H1 (cell line): ENCODE data around the gene CALHM3. TPM values are rescaled to one million over a fixed set of nuclear protein-coding genes. Genes with fewer than 3 reads are reported as not detected.

Source experiments
- CTCF ChIA-PET: fragments of 300-600 bp; sonication (Branson Sonifier 250); formaldehyde crosslinking; loops from one replicate; lab custom pipeline; 2021; ENCODE audit not compliant: partially characterized antibody; lab: Charles Lee
- POLR2A ChIA-PET: fragments of 300-600 bp; sonication (Branson Sonifier 250); formaldehyde crosslinking; loops from one replicate; lab custom pipeline; 2021; ENCODE audit warnings: inconsistent platforms; ENCODE audit not compliant: partially characterized antibody; lab: Charles Lee
- DNase-seq, 2 experiments: peaks; one replicate each; pipeline versions ENCODE4 v3.0.0 to v3.0.0-alpha.2; 2010 to 2022; ENCODE audit warnings: low spot score in 2 of 2, low read depth in 1 of 2, mixed read lengths in 1 of 2
- FAIRE-seq: peaks from 2 replicates; lab custom pipeline; 2011; peaks lifted over from hg19 to GRCh38; lab: Jason Lieb, UNC
- H2AFZ ChIP-seq: 2 replicates; pipeline ENCODE4 v1.8.1; 2012; ENCODE audit warnings: low read length, inconsistent platforms
- H2AK5ac ChIP-seq: 2 replicates; pipeline ENCODE4 v1.6.1; 2013; ENCODE audit warnings: low read depth, low read length
- H2BK120ac ChIP-seq: replicated peaks from 2 replicates; pipeline ENCODE3; 2013; ENCODE audit warnings: low read depth, low read length, inconsistent platforms
- H2BK12ac ChIP-seq: 2 replicates; pipeline ENCODE4 v1.6.1; 2013; ENCODE audit warnings: low read depth, low read length
- H2BK15ac ChIP-seq: 2 replicates; pipeline ENCODE4 v1.6.1; 2013; ENCODE audit warnings: low read length
- H2BK20ac ChIP-seq: 2 replicates; pipeline ENCODE4 v1.6.1; 2013; ENCODE audit warnings: low read length
- H2BK5ac ChIP-seq: 2 replicates; pipeline ENCODE4 v1.6.1; 2013; ENCODE audit warnings: low read depth, low read length
- H3K14ac ChIP-seq: 2 replicates; pipeline ENCODE4 v1.6.1; 2013; ENCODE audit warnings: inconsistent platforms; ENCODE audit not compliant: insufficient read length
- H3K18ac ChIP-seq: 2 replicates; pipeline ENCODE4 v1.6.1; 2013; ENCODE audit warnings: low read length; ENCODE audit errors: extremely low read depth
- H3K23ac ChIP-seq: 2 replicates; pipeline ENCODE4 v1.6.1; 2013; ENCODE audit warnings: inconsistent platforms; ENCODE audit not compliant: insufficient read length
- H3K23me2 ChIP-seq: 2 replicates; pipeline ENCODE4 v1.6.1; 2013; ENCODE audit warnings: low read depth, low read length
- H3K27ac ChIP-seq: 2 replicates; pipeline ENCODE4 v1.6.1; 2011; ENCODE audit warnings: low read depth, low read length, inconsistent platforms
- H3K27me3 ChIP-seq, 4 experiments: replicated peaks in 1 of 4; 1 replicate in 1 of 4; 2 replicates in 3 of 4; pipeline versions ENCODE4 v1.6.1 to v1.8.1; 2011 to 2013; ENCODE audit warnings: low read length in 3 of 4, mild to moderate bottlenecking in 3 of 4, inconsistent platforms in 2 of 4, mixed read lengths in 2 of 4, moderate library complexity in 1 of 4; ENCODE audit not compliant: control insufficient read depth in 3 of 4, insufficient read depth in 3 of 4; ENCODE audit errors: extremely low read depth in 1 of 4
- H3K36me3 ChIP-seq, 4 experiments: 2 replicates each; pipeline versions ENCODE4 v1.6.1 to v1.8.1; 2011 to 2013; ENCODE audit warnings: mild to moderate bottlenecking in 4 of 4, low read length in 3 of 4, moderate library complexity in 2 of 4, control low read depth in 1 of 4, inconsistent platforms in 1 of 4; ENCODE audit not compliant: insufficient read depth in 4 of 4, control insufficient read depth in 2 of 4
- H3K4ac ChIP-seq: replicated peaks from 2 replicates; pipeline ENCODE3; 2013; ENCODE audit warnings: low read length, low read depth, mixed read lengths, inconsistent platforms; ENCODE audit not compliant: insufficient read length
- H3K4me1 ChIP-seq, 4 experiments: replicated peaks in 1 of 4; 1 replicate in 1 of 4; 2 replicates in 3 of 4; pipeline versions ENCODE4 v1.6.1 to v1.8.1; 2011 to 2013; ENCODE audit warnings: low read length in 3 of 4, inconsistent platforms in 2 of 4, mixed read lengths in 1 of 4; ENCODE audit not compliant: insufficient read depth in 4 of 4, control insufficient read depth in 3 of 4
- H3K4me2 ChIP-seq, 2 experiments: 2 replicates each; pipeline versions ENCODE4 v1.6.1 to v1.8.1; 2011 to 2013; ENCODE audit warnings: low read depth in 2 of 2, low read length in 2 of 2, control low read depth in 1 of 2, inconsistent platforms in 1 of 2, mild to moderate bottlenecking in 1 of 2; ENCODE audit not compliant: insufficient read depth in 1 of 2
- H3K4me3 ChIP-seq, 4 experiments: fragments of 200-600, 300-600 bp in 1 of 4; sonication (generic), shearing (Covaris generic), sonication (Bioruptor Twin) in 1 of 4; 2 replicates each; pipeline versions ENCODE4 v1.5.1 to v1.8.1; 2011 to 2016; ENCODE audit warnings: low read length in 4 of 4, low read depth in 3 of 4, control low read depth in 2 of 4, inconsistent platforms in 2 of 4, mild to moderate bottlenecking in 2 of 4, mixed read lengths in 1 of 4, moderate library complexity in 1 of 4; ENCODE audit not compliant: insufficient read depth in 2 of 4; ENCODE audit errors: extremely low read depth in 1 of 4
- H3K56ac ChIP-seq: replicated peaks from 2 replicates; pipeline ENCODE3; 2013; ENCODE audit warnings: low read depth, mild to moderate bottlenecking, mixed read lengths, low read length, inconsistent platforms; ENCODE audit not compliant: insufficient read length
- H3K79me1 ChIP-seq: 2 replicates; pipeline ENCODE4 v1.6.1; 2013; ENCODE audit warnings: low read depth, low read length, control low read depth
- H3K79me2 ChIP-seq, 2 experiments: 2 replicates each; pipeline versions ENCODE4 v1.6.1 to v1.8.1; 2012 to 2013; ENCODE audit warnings: low read length in 2 of 2, mild to moderate bottlenecking in 2 of 2, inconsistent platforms in 1 of 2; ENCODE audit not compliant: insufficient read depth in 2 of 2, control insufficient read depth in 1 of 2
- H3K9ac ChIP-seq, 4 experiments: replicated peaks in 1 of 4; 1 replicate in 1 of 4; 2 replicates in 3 of 4; pipeline versions ENCODE4 v1.6.1 to v1.8.1; 2011 to 2013; ENCODE audit warnings: low read depth in 3 of 4, low read length in 3 of 4, control low read depth in 2 of 4, mild to moderate bottlenecking in 2 of 4, moderate library complexity in 2 of 4, inconsistent platforms in 1 of 4; ENCODE audit errors: extremely low read depth in 1 of 4
- H3K9me3 ChIP-seq, 2 experiments: 2 replicates each; pipeline versions ENCODE4 v1.6.1 to v1.8.1; 2012 to 2013; ENCODE audit warnings: mild to moderate bottlenecking in 2 of 2, moderate library complexity in 2 of 2, control low read depth in 1 of 2, inconsistent platforms in 1 of 2, low read depth in 1 of 2, low read length in 1 of 2, mixed read lengths in 1 of 2; ENCODE audit not compliant: insufficient read depth in 2 of 2
- H4K20me1 ChIP-seq, 2 experiments: replicated peaks in 1 of 2; 2 replicates each; pipeline versions ENCODE3 to v1.8.1; 2011 to 2013; ENCODE audit warnings: inconsistent platforms in 2 of 2, low read length in 2 of 2, mild to moderate bottlenecking in 1 of 2; ENCODE audit not compliant: insufficient read depth in 2 of 2, control insufficient read depth in 1 of 2
- H4K5ac ChIP-seq: 2 replicates; pipeline ENCODE4 v1.6.1; 2013; ENCODE audit warnings: low read length, low read depth, mixed read lengths, inconsistent platforms; ENCODE audit not compliant: insufficient read length
- H4K8ac ChIP-seq: 2 replicates; pipeline ENCODE4 v1.8.0; 2013; ENCODE audit warnings: mild to moderate bottlenecking, moderate library complexity, low read length, inconsistent platforms; ENCODE audit not compliant: insufficient read depth; ENCODE audit errors: extremely low read depth
- H4K91ac ChIP-seq: replicated peaks from 2 replicates; pipeline ENCODE3; 2013; ENCODE audit warnings: low read length, mixed read lengths, inconsistent platforms; ENCODE audit not compliant: insufficient read length
- POLR2AphosphoS5 ChIP-seq: IDR thresholded peaks from 2 replicates; pipeline ENCODE4 v1.6.1; 2011; ENCODE audit warnings: low read depth, low read length
- WGBS, 2 experiments: shearing (Covaris generic) in 1 of 2; methylation state at CpG; one replicate each; pipeline versions ENCODE4 v1.1.6 to v1.1.7; 2013 to 2015; ENCODE audit warnings: low lambda C conversion rate in 2 of 2, mixed read lengths in 2 of 2, inconsistent platforms in 1 of 2, low coverage in 1 of 2, missing lambda C conversion rate in 1 of 2; ENCODE audit not compliant: insufficient replicate concordance in 2 of 2, insufficient coverage in 1 of 2, insufficient read length in 1 of 2; ENCODE audit errors: extremely low coverage in 1 of 2, missing lambda C conversion rate in 1 of 2; 5-methylcytosine and 5-hydroxymethylcytosine counted together
- polyA plus RNA-seq, 7 experiments: library from polyadenylated mRNA; depleted of rRNA in 3 of 7; stranded (reverse) in 5 of 7; unstranded in 2 of 7; fragments of >200 nt in 5 of 7; fragments of 200-250 nt in 2 of 7; gene quantifications; 1 replicate in 5 of 7; 2 replicates in 1 of 7; 4 replicates in 1 of 7; pipeline versions ENCODE4 v1.2.1 to v1.2.3, GENCODE V29; 2011 to 2013; ENCODE audit warnings: missing spikeins in 2 of 7, mixed read lengths in 2 of 7
- total RNA-seq: library from RNA; stranded (reverse); fragmentation: NEBNext Ultra II Directional; extraction: Animal tissue kit (Norgen Biotek cat#: 25700); gene quantifications from 2 replicates; pipeline ENCODE4 v1.2.1, GENCODE V29; 2021

Gene CALHM3
- total and polyA plus RNA-seq, 2 of the 8 experiments (the other 6 are each of a cell fraction or from before 2014, with no cell fraction given), result 0.17 to 0.60 TPM

DNA sequence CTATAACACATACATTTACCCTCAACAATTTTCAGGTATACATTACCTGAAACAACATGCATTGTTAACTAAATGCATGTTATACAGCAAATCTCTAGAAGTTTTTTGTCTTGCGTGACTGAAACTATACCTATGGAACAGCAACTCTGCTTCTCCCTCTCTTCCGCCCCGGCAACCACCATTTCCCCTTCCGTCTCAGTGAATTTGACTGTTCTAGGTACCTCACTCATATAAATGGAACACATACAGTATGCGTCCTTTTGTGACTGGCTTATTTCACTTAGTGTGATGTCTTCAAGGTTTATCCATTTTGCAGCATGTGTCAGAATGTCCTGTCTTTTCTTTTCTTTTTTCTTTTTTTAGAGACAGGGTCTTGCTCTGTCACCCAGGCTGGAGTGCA, 49.4 kb downstream of the CALHM3 start:
- Histone ChIP-seq H3K4ac (no peak overlapping the region), H3K23ac (no peak overlapping the region), H3K4me1 (no peaks in the 10 kb centered on the region), H3K36me3 (peaks cover 28 to 79% (median 63%) of the 10 kb centered on the region in 4 experiments), H3K18ac (no peak overlapping the region), H2BK12ac (no peak overlapping the region), H3K4me3 (no peak overlapping the region), H2BK120ac (no peak overlapping the region), H3K23me2 (no peaks in the 10 kb centered on the region), H3K79me2 (no peaks in the 10 kb centered on the region), H3K9me3 (no peaks in the 10 kb centered on the region), H3K9ac (no peak overlapping the region), H4K20me1 (peaks cover 1 to 3% of the 10 kb centered on the region in 2 experiments), H2BK15ac (no peak overlapping the region), H2AFZ (no peak overlapping the region), H3K4me2 (no peak overlapping the region), H4K91ac (no peak overlapping the region), H3K14ac (no peak overlapping the region), H2AK5ac (no peak overlapping the region), H4K5ac (no peak overlapping the region), H2BK5ac (no peak overlapping the region), H2BK20ac (no peak overlapping the region), H4K8ac (no peak overlapping the region), H3K27me3 (no peaks in the 10 kb centered on the region), H3K56ac (no peak overlapping the region), H3K27ac (no peak overlapping the region), H3K79me1 (no peaks in the 10 kb centered on the region)
- FAIRE-seq, result no peak
- CTCF ChIA-PET, result no interaction called here
- TF ChIP-seq POLR2AphosphoS5, result no peak
- POLR2A ChIA-PET, result no interaction called here
- no peak for DNase-seq
- WGBS, 2 experiments, result 88% methylated on average over 5 of the region's 5 CpGs; no CpG with 5 or more reads in 1 of the 2 experiments
